WERI-Rb-1 (cell line): ENCODE data around the gene CASP10.

Experiments
- DNase-seq: peaks from one replicate; pipeline ENCODE4 v3.0.0-alpha.2; 2020
- H3K27ac ChIP-seq: fragments of 250-450 bp; sonication (Bioruptor Pico); 2 replicates; pipeline ENCODE4 v1.5.1; 2020; ENCODE audit warnings: mild to moderate bottlenecking, moderate library complexity
- H3K27me3 ChIP-seq: fragments of 250-450 bp; sonication (Bioruptor Pico); 2 replicates; pipeline ENCODE4 v1.5.1; 2021; ENCODE audit warnings: mild to moderate bottlenecking, low read depth, moderate library complexity; ENCODE audit not compliant: insufficient read depth, severe bottlenecking
- H3K36me3 ChIP-seq: fragments of 250-450 bp; sonication (Bioruptor Pico); 2 replicates; pipeline ENCODE4 v1.5.1; 2020; ENCODE audit warnings: mild to moderate bottlenecking, moderate library complexity
- H3K4me3 ChIP-seq: 2 replicates; pipeline ENCODE4 v1.5.1; 2011; ENCODE audit warnings: low read depth, mild to moderate bottlenecking, control low read depth, low read length
- H3K9me3 ChIP-seq: fragments of 250-450 bp; sonication (Bioruptor Pico); 2 replicates; pipeline ENCODE4 v1.5.1; 2021; ENCODE audit warnings: mild to moderate bottlenecking, moderate library complexity; ENCODE audit not compliant: severe bottlenecking
- TF ChIP-seq, protein P1 (sequence below): IDR thresholded peaks from 2 replicates; pipeline ENCODE4 v1.5.1; 2011; ENCODE audit warnings: low read depth, mild to moderate bottlenecking, control low read depth, inconsistent platforms, low read length

CASP10 gene

DNA sequence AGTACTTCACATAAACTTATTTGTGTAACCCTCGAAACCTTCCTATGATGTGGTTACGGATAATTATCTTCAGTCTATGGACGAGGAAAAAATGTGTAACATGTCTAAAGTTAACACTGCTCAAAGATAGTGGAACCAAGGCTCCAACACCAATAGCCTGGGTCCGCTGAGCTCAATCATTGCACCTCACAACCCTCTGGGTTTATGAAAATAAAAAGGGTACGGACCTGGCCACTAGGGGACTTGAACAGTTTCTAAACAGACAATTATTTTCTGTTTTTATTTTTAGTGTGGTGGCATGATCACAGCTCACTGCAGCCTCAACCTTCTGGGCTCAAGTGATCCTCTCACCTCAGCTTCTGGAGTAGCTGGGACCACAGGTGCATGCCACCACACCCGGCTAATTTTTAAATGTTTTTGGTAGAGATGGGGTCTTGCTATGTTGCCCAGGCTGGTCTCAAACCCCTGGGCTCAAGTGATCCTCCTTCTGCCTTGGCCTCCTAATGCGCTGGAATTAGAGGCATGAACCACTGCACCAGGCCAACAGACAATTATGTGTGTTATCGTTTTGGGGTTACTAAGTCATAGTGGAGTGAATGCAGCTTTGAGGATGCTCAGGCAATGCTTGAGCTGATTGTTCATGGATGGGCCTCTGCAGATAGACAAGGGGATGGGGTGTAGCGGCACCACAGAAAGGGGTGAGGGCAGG is 87.5 kb downstream of the CASP10 start:
- Histone ChIP-seq H3K27ac (no peak overlapping the region), H3K9me3 (no peaks in the 10 kb centered on the region), H3K27me3 (no peaks in the 10 kb centered on the region), H3K36me3 (no peaks in the 10 kb centered on the region), H3K4me3 (no peak overlapping the region)
- no peak for DNase-seq
- TF ChIP-seq, protein P1, sequence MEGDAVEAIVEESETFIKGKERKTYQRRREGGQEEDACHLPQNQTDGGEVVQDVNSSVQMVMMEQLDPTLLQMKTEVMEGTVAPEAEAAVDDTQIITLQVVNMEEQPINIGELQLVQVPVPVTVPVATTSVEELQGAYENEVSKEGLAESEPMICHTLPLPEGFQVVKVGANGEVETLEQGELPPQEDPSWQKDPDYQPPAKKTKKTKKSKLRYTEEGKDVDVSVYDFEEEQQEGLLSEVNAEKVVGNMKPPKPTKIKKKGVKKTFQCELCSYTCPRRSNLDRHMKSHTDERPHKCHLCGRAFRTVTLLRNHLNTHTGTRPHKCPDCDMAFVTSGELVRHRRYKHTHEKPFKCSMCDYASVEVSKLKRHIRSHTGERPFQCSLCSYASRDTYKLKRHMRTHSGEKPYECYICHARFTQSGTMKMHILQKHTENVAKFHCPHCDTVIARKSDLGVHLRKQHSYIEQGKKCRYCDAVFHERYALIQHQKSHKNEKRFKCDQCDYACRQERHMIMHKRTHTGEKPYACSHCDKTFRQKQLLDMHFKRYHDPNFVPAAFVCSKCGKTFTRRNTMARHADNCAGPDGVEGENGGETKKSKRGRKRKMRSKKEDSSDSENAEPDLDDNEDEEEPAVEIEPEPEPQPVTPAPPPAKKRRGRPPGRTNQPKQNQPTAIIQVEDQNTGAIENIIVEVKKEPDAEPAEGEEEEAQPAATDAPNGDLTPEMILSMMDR: no peak

DNA sequence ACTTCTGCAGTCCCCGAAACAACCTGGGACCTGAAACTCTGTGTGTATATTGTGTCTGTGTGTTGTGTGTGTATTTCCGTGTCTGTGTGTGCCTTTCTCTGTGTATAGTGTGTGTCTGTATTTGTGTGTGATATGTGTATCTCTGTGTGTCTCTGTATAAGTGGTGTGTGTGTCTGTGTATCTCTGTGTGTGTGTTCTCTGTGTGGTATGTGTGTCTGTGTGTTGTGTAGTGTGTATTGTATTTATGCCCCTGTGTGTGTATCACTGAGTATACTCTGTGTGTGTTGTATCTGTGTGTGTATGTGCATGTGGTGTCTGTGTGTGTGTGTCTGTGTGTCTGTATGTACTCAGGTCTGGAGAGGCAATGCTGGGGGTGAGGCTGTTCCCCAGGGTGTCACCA is 89.0 kb downstream of the CASP10 start:
- no peak overlapping the region for H3K27ac ChIP-seq
- no peak overlapping the region for H3K4me3 ChIP-seq
- no peaks in the 10 kb centered on the region for H3K9me3 ChIP-seq
- H3K27me3 ChIP-seq: no peaks in the 10 kb centered on the region
- TF ChIP-seq, protein P1: no peak
- no peaks in the 10 kb centered on the region for H3K36me3 ChIP-seq
- DNase-seq: no peak

DNA sequence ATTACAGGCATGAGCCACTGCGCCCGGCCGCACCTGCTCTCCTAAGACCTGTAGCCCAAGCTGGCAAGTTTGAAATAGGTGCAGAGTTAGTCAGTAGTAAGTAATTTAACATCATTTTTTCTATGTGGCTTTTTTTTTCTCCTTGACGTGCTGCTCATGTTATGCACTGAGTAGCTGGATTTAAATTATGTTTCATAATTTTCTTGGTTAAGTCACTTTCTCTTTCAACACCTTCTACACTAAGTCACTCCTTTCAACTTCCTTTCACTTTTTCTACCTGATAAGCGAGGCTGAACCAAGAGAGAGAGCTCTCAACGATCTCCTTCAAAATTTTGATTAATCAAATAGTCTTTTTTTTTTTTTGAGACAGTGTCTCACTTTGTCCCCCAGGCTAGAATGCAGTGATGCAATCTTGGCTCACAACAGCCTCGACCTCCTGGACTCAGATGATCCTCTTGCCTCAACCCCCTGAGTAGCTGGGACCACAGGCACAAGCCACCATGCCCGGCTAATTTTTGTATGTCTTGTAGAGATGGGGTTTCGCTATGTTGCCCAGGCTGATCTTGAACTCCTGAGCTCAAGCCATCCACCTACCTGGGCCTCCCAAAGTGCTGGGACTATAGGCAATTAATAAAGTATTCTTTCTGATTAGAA is 90.5 kb downstream of the CASP10 start:
- H3K27ac ChIP-seq: no peak overlapping the region
- no peaks in the 10 kb centered on the region for H3K36me3 ChIP-seq
- TF ChIP-seq, protein P1: no peak
- H3K9me3 ChIP-seq: no peaks in the 10 kb centered on the region
- no peak overlapping the region for H3K4me3 ChIP-seq
- no peaks in the 10 kb centered on the region for H3K27me3 ChIP-seq
- DNase-seq: no peak

DNA sequence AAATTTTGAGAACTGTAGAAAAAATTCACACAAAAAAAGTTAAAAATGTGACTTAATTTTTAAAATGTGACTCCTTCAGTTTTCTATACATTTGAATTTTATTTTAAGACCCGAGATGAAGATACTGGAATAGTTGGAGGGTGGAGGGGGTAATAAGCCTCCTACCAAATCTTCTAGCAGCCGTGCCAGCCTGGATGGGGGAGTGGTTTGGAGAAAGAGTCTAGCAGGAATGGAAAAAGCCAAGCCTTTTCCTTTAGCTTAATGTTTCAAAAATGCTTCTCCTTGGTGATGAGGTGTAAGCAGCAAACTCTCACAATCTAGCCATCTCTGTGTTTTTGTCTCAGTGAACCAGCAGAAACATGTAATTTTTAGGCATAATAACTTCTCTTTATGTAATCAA is 92.1 kb downstream of the CASP10 start:
- Histone ChIP-seq H3K27me3 (no peaks in the 10 kb centered on the region), H3K9me3 (no peaks in the 10 kb centered on the region), H3K4me3 (no peak overlapping the region), H3K36me3 (no peaks in the 10 kb centered on the region), H3K27ac (no peak overlapping the region)
- no peak for DNase-seq
- TF ChIP-seq, protein P1: no peak

DNA sequence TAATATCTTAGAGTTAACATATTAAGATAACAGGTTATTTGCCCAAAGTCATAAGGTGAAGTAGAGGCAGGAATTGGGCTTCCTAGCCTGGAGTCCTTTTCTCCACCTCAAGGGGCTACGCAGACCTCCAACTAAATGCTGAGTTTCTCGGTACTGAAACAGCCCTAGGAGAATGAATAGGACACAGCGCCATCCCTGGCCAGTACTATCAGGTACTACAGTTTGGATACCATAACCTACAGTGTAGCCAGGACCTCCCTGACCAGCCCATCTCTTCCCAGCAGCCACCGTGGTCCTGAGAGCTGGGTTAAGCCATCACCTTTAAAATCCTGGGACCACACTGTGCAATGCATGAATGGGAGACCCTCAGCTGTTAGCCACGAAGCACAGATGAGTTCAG is 93.0 kb downstream of the CASP10 start:
- Histone ChIP-seq H3K9me3 (no peaks in the 10 kb centered on the region), H3K27me3 (no peaks in the 10 kb centered on the region), H3K27ac (no peak overlapping the region), H3K4me3 (no peak overlapping the region), H3K36me3 (no peaks in the 10 kb centered on the region)
- DNase-seq: no peak
- TF ChIP-seq, protein P1: no peak

DNA sequence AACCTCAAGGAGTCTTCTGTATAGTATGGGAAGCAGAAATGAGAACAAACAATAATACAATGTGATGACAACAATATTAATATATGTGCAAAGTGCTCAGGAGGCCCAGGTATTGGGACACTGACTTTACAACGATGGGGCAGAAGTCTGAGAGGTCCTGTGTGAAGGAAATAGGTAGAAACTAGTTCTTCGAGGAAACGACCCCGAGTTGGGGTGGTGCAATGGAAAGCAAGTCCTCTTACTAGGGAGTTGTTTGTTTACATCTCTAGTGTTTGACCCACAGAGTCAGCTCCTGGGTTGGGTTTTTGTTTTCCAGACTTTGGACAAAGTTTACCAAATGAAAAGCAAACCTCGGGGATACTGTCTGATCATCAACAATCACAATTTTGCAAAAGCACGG is 93.6 kb downstream of the CASP10 start:
- H3K27me3 ChIP-seq: no peaks in the 10 kb centered on the region
- TF ChIP-seq, protein P1: no peak
- H3K9me3 ChIP-seq: no peaks in the 10 kb centered on the region
- no peak overlapping the region for H3K27ac ChIP-seq
- no peak for DNase-seq
- no peaks in the 10 kb centered on the region for H3K36me3 ChIP-seq
- H3K4me3 ChIP-seq: no peak overlapping the region
